Endodermal cell (in vitro differentiated cells): ENCODE measurements around the gene RPS6KB2. TPM values are rescaled to one million over a fixed set of nuclear protein-coding genes. Genes with fewer than 3 reads are reported as not detected.
"Not testable (repeated sequence)": the region's sequence is repeated elsewhere in the genome, so short reads cannot be mapped to it uniquely, and the experiment has no call there.

Source experiments
- DNase-seq: peaks from one replicate; pipeline ENCODE4 v3.0.0-alpha.2; 2017
- H3K27ac ChIP-seq: 2 replicates; pipeline ENCODE4 v1.5.1; 2013; ENCODE audit warnings: mild to moderate bottlenecking, low read depth, low read length, moderate library complexity
- H3K27me3 ChIP-seq: 2 replicates; pipeline ENCODE4 v1.6.1; 2013; ENCODE audit warnings: mild to moderate bottlenecking, low read length, moderate library complexity; ENCODE audit not compliant: insufficient read depth, control insufficient read depth, poor library complexity, severe bottlenecking
- H3K36me3 ChIP-seq: 2 replicates; pipeline ENCODE4 v1.7.0; 2013; ENCODE audit warnings: mild to moderate bottlenecking, low read length, moderate library complexity; ENCODE audit not compliant: control insufficient read depth, insufficient read depth
- H3K4me1 ChIP-seq: one replicate; pipeline ENCODE4 v1.7.0; 2013; ENCODE audit warnings: low read length; ENCODE audit not compliant: control insufficient read depth, insufficient read depth
- H3K4me3 ChIP-seq: 2 replicates; pipeline ENCODE4 v1.5.1; 2013; ENCODE audit warnings: mild to moderate bottlenecking, low read length, moderate library complexity
- H3K9ac ChIP-seq: 2 replicates; pipeline ENCODE4 v1.6.1; 2013; ENCODE audit warnings: mild to moderate bottlenecking, low read length, moderate library complexity; ENCODE audit not compliant: poor library complexity, severe bottlenecking; ENCODE audit errors: extremely low read depth
- H3K9me3 ChIP-seq: 2 replicates; pipeline ENCODE4 v1.6.1; 2013; ENCODE audit warnings: mild to moderate bottlenecking, low read length, moderate library complexity; ENCODE audit not compliant: control insufficient read depth
- H3K27ac Mint-ChIP-seq: 2 replicates; pipeline ENCODE4 v1.8.0; 2020; ENCODE audit warnings: mixed read lengths
- H3K27me3 Mint-ChIP-seq: 2 replicates; pipeline ENCODE4 v1.8.0; 2021; ENCODE audit warnings: mild to moderate bottlenecking, mixed read lengths; ENCODE audit not compliant: insufficient read depth
- H3K36me3 Mint-ChIP-seq: 2 replicates; pipeline ENCODE4 v1.8.0; 2020; ENCODE audit warnings: low read depth, mixed read lengths
- H3K4me1 Mint-ChIP-seq: 2 replicates; pipeline ENCODE4 v1.8.0; 2020; ENCODE audit warnings: mixed read lengths
- H3K4me3 Mint-ChIP-seq: 2 replicates; pipeline ENCODE4 v1.8.0; 2020; ENCODE audit warnings: mild to moderate bottlenecking, moderate library complexity, mixed read lengths
- H3K9me3 Mint-ChIP-seq: 2 replicates; pipeline ENCODE4 v1.8.0; 2020; ENCODE audit warnings: mild to moderate bottlenecking, mixed read lengths
- WGBS, 2 experiments: methylation state at CpG; one replicate each; pipeline versions ENCODE4 v1.1.5 to v1.1.7; 2013; ENCODE audit warnings: missing lambda C conversion rate in 2 of 2, mixed read lengths in 1 of 2; ENCODE audit not compliant: insufficient coverage in 1 of 2, insufficient read length in 1 of 2; 5-methylcytosine and 5-hydroxymethylcytosine counted together
- total RNA-seq, 2 donors: library from RNA; stranded (reverse); fragmentation: NEBNext Ultra II Directional in 1 of 2; extraction: Animal tissue kit (Norgen Biotek cat#: 25700) in 1 of 2; gene quantifications; 2 replicates in 1 of 2; 3 replicates in 1 of 2; pipeline ENCODE4 v1.2.1, GENCODE V29; 2021
- TF ChIP-seq, protein P1 (sequence below): fragments of 200-600 bp; sonication (generic); conservative IDR thresholded peaks from 2 replicates; pipeline ENCODE4 v1.5.0; 2021; ENCODE audit warnings: antibody characterized with exemption, mild to moderate bottlenecking

The RPS6KB2 gene
- total RNA-seq, 2 donors from 2014 or later: 47.0 to 51.8 TPM

DNA sequence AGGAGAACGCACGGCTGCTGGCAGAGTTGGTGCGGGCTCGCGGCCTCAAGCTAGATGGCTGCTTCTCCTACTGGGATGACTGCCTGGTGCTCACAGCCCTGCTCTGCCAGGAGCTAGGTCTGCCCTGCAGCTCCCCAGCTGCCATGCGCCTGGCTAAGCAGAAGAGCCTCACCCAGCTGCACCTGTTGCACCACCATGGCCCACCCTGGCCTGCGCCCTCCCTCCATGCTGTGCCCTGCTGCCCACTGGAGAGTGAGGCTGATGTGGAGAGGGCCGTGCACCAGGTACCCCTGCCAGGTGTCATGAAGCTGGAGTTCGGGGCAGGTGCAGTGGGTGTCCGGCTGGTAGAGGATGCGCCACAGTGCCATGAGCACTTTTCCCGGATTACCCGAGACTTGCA, 4.8 kb upstream of the RPS6KB2 start:
- Mint-ChIP-seq H3K4me1 (peaks cover 3% of the 10 kb centered on the region), H3K27me3 (peaks cover 3% of the 10 kb centered on the region), H3K4me3 (no peak overlapping the region), H3K9me3 (no peaks in the 10 kb centered on the region), H3K36me3 (no peaks in the 10 kb centered on the region), H3K27ac (no peak overlapping the region)
- WGBS, 2 experiments: 92 to 96% methylated on average over 11 to 13 of the region's 13 CpGs
- peaks cover 3% of the 10 kb centered on the region for H3K4me1 ChIP-seq
- H3K27ac ChIP-seq: no peak overlapping the region
- DNase-seq: no peak
- H3K9me3 ChIP-seq: no peaks in the 10 kb centered on the region
- TF ChIP-seq, protein P1, sequence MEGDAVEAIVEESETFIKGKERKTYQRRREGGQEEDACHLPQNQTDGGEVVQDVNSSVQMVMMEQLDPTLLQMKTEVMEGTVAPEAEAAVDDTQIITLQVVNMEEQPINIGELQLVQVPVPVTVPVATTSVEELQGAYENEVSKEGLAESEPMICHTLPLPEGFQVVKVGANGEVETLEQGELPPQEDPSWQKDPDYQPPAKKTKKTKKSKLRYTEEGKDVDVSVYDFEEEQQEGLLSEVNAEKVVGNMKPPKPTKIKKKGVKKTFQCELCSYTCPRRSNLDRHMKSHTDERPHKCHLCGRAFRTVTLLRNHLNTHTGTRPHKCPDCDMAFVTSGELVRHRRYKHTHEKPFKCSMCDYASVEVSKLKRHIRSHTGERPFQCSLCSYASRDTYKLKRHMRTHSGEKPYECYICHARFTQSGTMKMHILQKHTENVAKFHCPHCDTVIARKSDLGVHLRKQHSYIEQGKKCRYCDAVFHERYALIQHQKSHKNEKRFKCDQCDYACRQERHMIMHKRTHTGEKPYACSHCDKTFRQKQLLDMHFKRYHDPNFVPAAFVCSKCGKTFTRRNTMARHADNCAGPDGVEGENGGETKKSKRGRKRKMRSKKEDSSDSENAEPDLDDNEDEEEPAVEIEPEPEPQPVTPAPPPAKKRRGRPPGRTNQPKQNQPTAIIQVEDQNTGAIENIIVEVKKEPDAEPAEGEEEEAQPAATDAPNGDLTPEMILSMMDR: no peak
- H3K36me3 ChIP-seq: no peaks in the 10 kb centered on the region
- no peak overlapping the region for H3K4me3 ChIP-seq
- no peak overlapping the region for H3K9ac ChIP-seq
- H3K27me3 ChIP-seq: peaks cover 5% of the 10 kb centered on the region

GRCh38 chr11:67423891-67424613, 4.2 kb upstream of the RPS6KB2 start:
- H3K27me3 Mint-ChIP-seq: peaks cover 3% of the 10 kb centered on the region
- Histone ChIP-seq H3K36me3 (no peaks in the 10 kb centered on the region), H3K27ac (no peak overlapping the region), H3K9ac (no peak overlapping the region), H3K4me3 (no peak overlapping the region), H3K4me1 (peaks cover 3% of the 10 kb centered on the region), H3K9me3 (no peaks in the 10 kb centered on the region), H3K27me3 (peaks cover 5% of the 10 kb centered on the region)
- H3K36me3 Mint-ChIP-seq: no peaks in the 10 kb centered on the region
- H3K4me1 Mint-ChIP-seq: peaks cover 3% of the 10 kb centered on the region
- H3K4me3 Mint-ChIP-seq: no peak overlapping the region
- no peaks in the 10 kb centered on the region for H3K9me3 Mint-ChIP-seq
- TF ChIP-seq, protein P1: no peak
- H3K27ac Mint-ChIP-seq: no peak overlapping the region
- 93 to 94% methylated on average over 26 to 34 of the region's 34 CpGs for WGBS, 2 experiments
- DNase-seq: no peak

GRCh38 chr11:67427364-67427859, 882 bp upstream of the RPS6KB2 start:
- not testable (repeated sequence) for H3K27me3 ChIP-seq, H3K27me3 Mint-ChIP-seq, DNase-seq, H3K27ac ChIP-seq, H3K4me1 ChIP-seq, H3K9me3 ChIP-seq, H3K4me1 Mint-ChIP-seq, H3K9ac ChIP-seq, H3K9me3 Mint-ChIP-seq
- Histone ChIP-seq H3K36me3 (peaks cover 21% of the 10 kb centered on the region), H3K4me3 (peak overlapping the region; percentile 99)
- WGBS, 2 experiments: 92 to 95% methylated on average over 17 to 19 of the region's 19 CpGs
- Mint-ChIP-seq H3K4me3 (peak overlapping the region; percentile 83), H3K36me3 (peaks cover 12% of the 10 kb centered on the region), H3K27ac (peak overlapping the region; percentile 72)
